Measurements from ENCODE around the gene DHFR2. TPM values are rescaled to one million over a fixed set of nuclear protein-coding genes. Genes with fewer than 3 reads are reported as not detected.

The DHFR2 gene
- total and polyA plus RNA-seq, 9 of the 15 experiments (the other 6 are each of a cell fraction or from before 2014, with no cell fraction given), result 0.64 to 1.7 (median 1.4) TPM

DNA sequence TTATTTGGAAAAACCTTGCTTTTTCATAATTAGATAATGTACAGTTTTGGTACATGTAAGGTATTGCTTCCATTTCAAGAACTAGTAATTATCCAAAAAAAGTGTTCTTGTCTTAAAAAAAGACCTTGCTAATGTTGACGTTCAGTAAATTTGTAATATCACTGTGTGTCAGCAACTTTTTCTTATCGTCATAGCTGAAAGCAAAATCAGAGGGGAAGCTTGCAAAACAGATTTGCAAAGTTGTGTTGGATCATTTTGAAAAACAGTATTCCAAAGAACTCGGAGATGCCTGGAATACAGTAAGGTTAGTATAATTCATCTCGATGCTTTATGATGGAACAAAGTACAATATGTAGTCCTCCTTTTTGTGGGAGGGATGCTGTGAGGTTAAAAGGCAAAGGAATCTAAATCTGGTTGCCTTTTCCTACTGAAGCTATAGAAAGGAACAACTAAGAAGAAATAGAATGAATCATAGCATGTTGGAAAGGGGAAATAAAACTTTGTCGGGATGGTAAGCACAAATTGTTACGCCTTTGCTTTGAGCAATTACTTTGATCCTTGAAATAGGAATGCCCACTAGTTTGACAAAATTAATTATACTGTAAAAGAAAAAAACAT is 1.6 kb upstream of the DHFR2 start (continued):
- TF ChIP-seq SAFB2 (IDR thresholded peaks at IDR 0.05; ENCODE audit: borderline replicate concordance, low read depth, low read length, severe bottlenecking) (no peak), MAFF (IDR thresholded peaks at IDR 0.05; ENCODE audit: low read length) (peak; percentile 77; the same call in 1 of the 2 replicates), ARID1B (IDR thresholded peaks at IDR 0.05) (peak; percentile 30), ZNF3 (CRISPR knock-in tag; IDR thresholded peaks at IDR 0.05) (no peak), SP2 (IDR thresholded peaks at IDR 0.05; ENCODE audit: extremely low read depth, low read depth, low read length, poor library complexity, severe bottlenecking) (no peak), TOE1 (IDR thresholded peaks at IDR 0.05; ENCODE audit: borderline replicate concordance) (no peak), TOE1 (CRISPR knock-in tag; IDR thresholded peaks at IDR 0.05; ENCODE audit: borderline replicate concordance, low read depth) (no peak), SREBF1 (IDR thresholded peaks at IDR 0.05; ENCODE audit: borderline replicate concordance, low read depth, low read length) (no peak), ZNF197 (CRISPR knock-in tag; IDR thresholded peaks at IDR 0.05; ENCODE audit: low read depth) (no peak), ZNF282 (CRISPR knock-in tag; IDR thresholded peaks at IDR 0.05) (no peak), ZNF143 (CRISPR knock-in tag; IDR thresholded peaks at IDR 0.05) (no peak), C11orf30 (IDR thresholded peaks at IDR 0.05; ENCODE audit: low read depth) (peak; percentile 89), FUS (optimal IDR thresholded peaks at IDR 0.05; ENCODE audit: low read depth, low read length) (no peak), ZSCAN29 (IDR thresholded peaks at IDR 0.05) (no peak), HDAC3 (IDR thresholded peaks at IDR 0.05; ENCODE audit: borderline replicate concordance, partially characterized antibody) (no peak), ZNF586 (CRISPR knock-in tag; conservative IDR thresholded peaks at IDR 0.05) (no peak)
- TF ChIP-seq, protein P1, sequence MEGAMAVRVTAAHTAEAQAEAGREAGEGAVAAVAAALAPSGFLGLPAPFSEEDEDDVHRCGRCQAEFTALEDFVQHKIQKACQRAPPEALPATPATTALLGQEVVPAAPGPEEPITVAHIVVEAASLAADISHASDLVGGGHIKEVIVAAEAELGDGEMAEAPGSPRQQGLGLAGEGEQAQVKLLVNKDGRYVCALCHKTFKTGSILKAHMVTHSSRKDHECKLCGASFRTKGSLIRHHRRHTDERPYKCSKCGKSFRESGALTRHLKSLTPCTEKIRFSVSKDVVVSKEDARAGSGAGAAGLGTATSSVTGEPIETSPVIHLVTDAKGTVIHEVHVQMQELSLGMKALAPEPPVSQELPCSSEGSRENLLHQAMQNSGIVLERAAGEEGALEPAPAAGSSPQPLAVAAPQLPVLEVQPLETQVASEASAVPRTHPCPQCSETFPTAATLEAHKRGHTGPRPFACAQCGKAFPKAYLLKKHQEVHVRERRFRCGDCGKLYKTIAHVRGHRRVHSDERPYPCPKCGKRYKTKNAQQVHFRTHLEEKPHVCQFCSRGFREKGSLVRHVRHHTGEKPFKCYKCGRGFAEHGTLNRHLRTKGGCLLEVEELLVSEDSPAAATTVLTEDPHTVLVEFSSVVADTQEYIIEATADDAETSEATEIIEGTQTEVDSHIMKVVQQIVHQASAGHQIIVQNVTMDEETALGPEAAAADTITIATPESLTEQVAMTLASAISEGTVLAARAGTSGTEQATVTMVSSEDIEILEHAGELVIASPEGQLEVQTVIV (CRISPR knock-in tag; IDR thresholded peaks at IDR 0.05; ENCODE audit: borderline replicate concordance), result no peak
- TF ChIP-seq, protein P2, sequence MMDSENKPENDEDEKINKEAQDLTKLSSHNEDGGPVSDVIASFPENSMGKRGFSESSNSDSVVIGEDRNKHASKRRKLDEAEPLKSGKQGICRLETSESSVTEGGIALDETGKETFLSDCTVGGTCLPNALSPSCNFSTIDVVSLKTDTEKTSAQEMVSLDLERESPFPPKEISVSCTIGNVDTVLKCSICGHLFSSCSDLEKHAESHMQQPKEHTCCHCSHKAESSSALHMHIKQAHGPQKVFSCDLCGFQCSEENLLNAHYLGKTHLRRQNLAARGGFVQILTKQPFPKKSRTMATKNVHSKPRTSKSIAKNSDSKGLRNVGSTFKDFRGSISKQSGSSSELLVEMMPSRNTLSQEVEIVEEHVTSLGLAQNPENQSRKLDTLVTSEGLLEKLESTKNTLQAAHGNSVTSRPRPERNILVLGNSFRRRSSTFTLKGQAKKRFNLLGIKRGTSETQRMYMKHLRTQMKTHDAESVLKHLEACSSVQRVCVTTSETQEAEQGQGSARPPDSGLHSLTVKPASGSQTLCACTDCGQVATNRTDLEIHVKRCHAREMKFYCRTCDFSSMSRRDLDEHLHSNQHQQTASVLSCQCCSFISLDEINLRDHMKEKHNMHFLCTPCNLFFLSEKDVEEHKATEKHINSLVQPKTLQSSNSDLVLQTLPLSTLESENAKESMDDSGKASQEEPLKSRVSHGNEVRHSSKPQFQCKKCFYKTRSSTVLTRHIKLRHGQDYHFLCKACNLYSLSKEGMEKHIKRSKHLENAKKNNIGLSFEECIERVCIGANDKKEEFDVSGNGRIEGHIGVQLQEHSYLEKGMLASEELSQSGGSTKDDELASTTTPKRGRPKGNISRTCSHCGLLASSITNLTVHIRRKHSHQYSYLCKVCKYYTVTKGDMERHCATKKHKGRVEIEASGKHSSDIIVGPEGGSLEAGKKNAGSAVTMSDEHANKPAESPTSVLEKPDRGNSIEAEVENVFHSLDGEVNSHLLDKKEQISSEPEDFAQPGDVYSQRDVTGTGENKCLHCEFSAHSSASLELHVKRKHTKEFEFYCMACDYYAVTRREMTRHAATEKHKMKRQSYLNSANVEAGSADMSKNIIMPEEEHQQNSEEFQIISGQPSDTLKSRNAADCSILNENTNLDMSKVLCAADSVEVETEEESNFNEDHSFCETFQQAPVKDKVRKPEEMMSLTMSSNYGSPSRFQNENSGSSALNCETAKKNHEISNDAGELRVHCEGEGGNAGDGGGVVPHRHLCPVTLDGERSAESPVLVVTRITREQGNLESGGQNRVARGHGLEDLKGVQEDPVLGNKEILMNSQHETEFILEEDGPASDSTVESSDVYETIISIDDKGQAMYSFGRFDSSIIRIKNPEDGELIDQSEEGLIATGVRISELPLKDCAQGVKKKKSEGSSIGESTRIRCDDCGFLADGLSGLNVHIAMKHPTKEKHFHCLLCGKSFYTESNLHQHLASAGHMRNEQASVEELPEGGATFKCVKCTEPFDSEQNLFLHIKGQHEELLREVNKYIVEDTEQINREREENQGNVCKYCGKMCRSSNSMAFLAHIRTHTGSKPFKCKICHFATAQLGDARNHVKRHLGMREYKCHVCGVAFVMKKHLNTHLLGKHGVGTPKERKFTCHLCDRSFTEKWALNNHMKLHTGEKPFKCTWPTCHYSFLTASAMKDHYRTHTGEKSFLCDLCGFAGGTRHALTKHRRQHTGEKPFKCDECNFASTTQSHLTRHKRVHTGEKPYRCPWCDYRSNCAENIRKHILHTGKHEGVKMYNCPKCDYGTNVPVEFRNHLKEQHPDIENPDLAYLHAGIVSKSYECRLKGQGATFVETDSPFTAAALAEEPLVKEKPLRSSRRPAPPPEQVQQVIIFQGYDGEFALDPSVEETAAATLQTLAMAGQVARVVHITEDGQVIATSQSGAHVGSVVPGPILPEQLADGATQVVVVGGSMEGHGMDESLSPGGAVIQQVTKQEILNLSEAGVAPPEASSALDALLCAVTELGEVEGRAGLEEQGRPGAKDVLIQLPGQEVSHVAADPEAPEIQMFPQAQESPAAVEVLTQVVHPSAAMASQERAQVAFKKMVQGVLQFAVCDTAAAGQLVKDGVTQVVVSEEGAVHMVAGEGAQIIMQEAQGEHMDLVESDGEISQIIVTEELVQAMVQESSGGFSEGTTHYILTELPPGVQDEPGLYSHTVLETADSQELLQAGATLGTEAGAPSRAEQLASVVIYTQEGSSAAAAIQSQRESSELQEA (IDR thresholded peaks at IDR 0.05; ENCODE audit: low read depth), result no peak
- TF ChIP-seq, protein P3, sequence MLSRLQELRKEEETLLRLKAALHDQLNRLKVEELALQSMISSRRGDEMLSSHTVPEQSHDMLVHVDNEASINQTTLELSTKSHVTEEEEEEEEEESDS (CRISPR knock-in tag; IDR thresholded peaks at IDR 0.05), result no peak

Data from K562 (cell line).